C4-2B (cell line): ENCODE results near the gene PPP4R4.

ENCODE experiments used
- H3K27ac ChIP-seq: fragments of 450-650 bp; 2 replicates; pipeline ENCODE4 v1.5.1; 2017
- CTCF ChIP-seq: fragments of 450-650 bp; conservative IDR thresholded peaks from 2 replicates; pipeline ENCODE4 v1.5.1; 2017; ENCODE audit warnings: mild to moderate bottlenecking
- ZFX ChIP-seq: fragments of 450-650 bp; IDR thresholded peaks from 2 replicates; pipeline ENCODE4 v1.6.1; 2017

Gene PPP4R4

GRCh38 chr14:94278731-94279130, 104.6 kb downstream of the PPP4R4 start:
- no peak for TF ChIP-seq CTCF
- no peak for TF ChIP-seq ZFX
- no peak overlapping the region for H3K27ac ChIP-seq

- no peak for TF ChIP-seq CTCF
- no peak for TF ChIP-seq ZFX
- no peak overlapping the region for H3K27ac ChIP-seq
Measured at GRCh38 chr14:94282991-94283723, 109.0 kb downstream of the PPP4R4 start.

GRCh38 chr14:94284221-94284620, 110.1 kb downstream of the PPP4R4 start:
- TF ChIP-seq CTCF (no peak), ZFX (no peak)

GRCh38 chr14:94285158-94285557, 111.0 kb downstream of the PPP4R4 start:
- TF ChIP-seq ZFX, result no peak
- TF ChIP-seq CTCF, result no peak
- no peak overlapping the region for H3K27ac ChIP-seq

More at GRCh38 chr14:94284221-94284620, 110.1 kb downstream of the PPP4R4 start:
- no peak overlapping the region for H3K27ac ChIP-seq

GRCh38 chr14:94288610-94289465, 114.7 kb downstream of the PPP4R4 start:
- H3K27ac ChIP-seq, result no peak overlapping the region
- TF ChIP-seq CTCF, result no peak
- no peak for TF ChIP-seq ZFX

GRCh38 chr14:94290197-94290596, 116.1 kb downstream of the PPP4R4 start:
- H3K27ac ChIP-seq, result no peak overlapping the region
- TF ChIP-seq ZFX (no peak), CTCF (no peak)
